ENCODE results near the gene EPGN.
A peak's percentile ranks its signal among the peaks of the same experiment; 100 is the strongest.

EPGN gene

GRCh38 chr4:74308215-74308614, at the start of gene EPGN:
EPGN (plus strand) TSS chr4:74308470; CDS start chr4:74308534, 64 bp downstream.
- DNase-seq = no peak

- peak; percentile 65 for DNase-seq
Observed at GRCh38 chr4:74258963-74259362, 49.3 kb upstream of the EPGN start.

- no peak for DNase-seq
Observed at GRCh38 chr4:74260036-74260435, 48.2 kb upstream of the EPGN start.

- peak; percentile 39 for DNase-seq
Observed at GRCh38 chr4:74262522-74262921, 45.7 kb upstream of the EPGN start.

- peak; percentile 28 for DNase-seq
Observed at GRCh38 chr4:74263551-74263950, 44.7 kb upstream of the EPGN start.

GRCh38 chr4:74266081-74266480, 42.2 kb upstream of the EPGN start:
- peak; percentile 11 for DNase-seq

- DNase-seq = peak; percentile 16
Observed at GRCh38 chr4:74267998-74268606, 40.2 kb upstream of the EPGN start.

- DNase-seq = no peak
Observed at GRCh38 chr4:74268643-74269042, 39.6 kb upstream of the EPGN start.

GRCh38 chr4:74278490-74278889, 29.8 kb upstream of the EPGN start:
- DNase-seq = no peak

- DNase-seq = no peak
Observed at GRCh38 chr4:74279716-74280115, 28.6 kb upstream of the EPGN start.

- peak; percentile 24 for DNase-seq
Observed at GRCh38 chr4:74282926-74283325, 25.3 kb upstream of the EPGN start.

- peak; percentile 28 for DNase-seq
Observed at GRCh38 chr4:74283614-74284013, 24.7 kb upstream of the EPGN start.

GRCh38 chr4:74284053-74284452, 24.2 kb upstream of the EPGN start:
- no peak for DNase-seq

- no peak for DNase-seq
Observed at GRCh38 chr4:74287164-74287563, 21.1 kb upstream of the EPGN start.

- DNase-seq = no peak
Observed at GRCh38 chr4:74287791-74288190, 20.5 kb upstream of the EPGN start.

- DNase-seq = no peak
Observed at GRCh38 chr4:74291471-74291870, 16.8 kb upstream of the EPGN start.

- no peak for DNase-seq
Observed at GRCh38 chr4:74292111-74292870, 16.0 kb upstream of the EPGN start.

GRCh38 chr4:74293558-74293957, 14.7 kb upstream of the EPGN start:
- DNase-seq = peak; percentile 35

GRCh38 chr4:74294681-74295080, 13.6 kb upstream of the EPGN start:
- DNase-seq = no peak

- DNase-seq = no peak
Observed at GRCh38 chr4:74297539-74297938, 10.7 kb upstream of the EPGN start.

- no peak for DNase-seq
Observed at GRCh38 chr4:74304095-74304625, 4.1 kb upstream of the EPGN start.

GRCh38 chr4:74305000-74305399, 3.3 kb upstream of the EPGN start:
- DNase-seq = no peak

- DNase-seq = peak; percentile 22
Observed at GRCh38 chr4:74307170-74307569, 1.1 kb upstream of the EPGN start.

- peak; percentile 22 for DNase-seq
Observed at GRCh38 chr4:74309223-74309622, 953 bp downstream of the EPGN start.
